ENCODE measurements around the gene CACNA2D3.

CACNA2D3 gene

DNA sequence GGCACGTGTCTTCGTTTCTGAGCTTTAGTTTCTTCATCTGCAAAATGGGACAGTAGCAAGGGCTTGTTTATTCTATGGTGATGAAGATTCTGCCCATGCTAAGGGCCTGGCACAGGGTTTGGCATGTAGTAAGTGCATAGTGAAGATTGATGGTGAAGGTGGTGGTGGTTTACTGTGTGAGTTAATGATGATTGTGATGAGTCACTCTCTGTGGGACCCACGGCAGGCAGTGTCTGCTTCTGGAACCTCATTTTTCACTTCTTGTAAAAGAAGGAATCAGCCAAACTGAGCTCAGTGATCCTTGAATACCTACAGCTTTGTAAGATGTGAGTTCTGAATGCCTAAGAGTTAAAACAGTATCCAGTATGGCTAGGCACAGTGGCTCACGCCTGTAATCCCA lies 891.7 kb downstream of the CACNA2D3 start:
- no peak overlapping the region for H3K9ac ChIP-seq (ENCODE audit: low read length)
- no peaks in the 10 kb centered on the region for H3K79me2 ChIP-seq (ENCODE audit: insufficient read depth, low read length)
- no peaks in the 10 kb centered on the region for H3K27me3 ChIP-seq (ENCODE audit: low read length)
- no peaks in the 10 kb centered on the region for H3K36me3 ChIP-seq (ENCODE audit: low read length)
- TF ChIP-seq, protein P1, sequence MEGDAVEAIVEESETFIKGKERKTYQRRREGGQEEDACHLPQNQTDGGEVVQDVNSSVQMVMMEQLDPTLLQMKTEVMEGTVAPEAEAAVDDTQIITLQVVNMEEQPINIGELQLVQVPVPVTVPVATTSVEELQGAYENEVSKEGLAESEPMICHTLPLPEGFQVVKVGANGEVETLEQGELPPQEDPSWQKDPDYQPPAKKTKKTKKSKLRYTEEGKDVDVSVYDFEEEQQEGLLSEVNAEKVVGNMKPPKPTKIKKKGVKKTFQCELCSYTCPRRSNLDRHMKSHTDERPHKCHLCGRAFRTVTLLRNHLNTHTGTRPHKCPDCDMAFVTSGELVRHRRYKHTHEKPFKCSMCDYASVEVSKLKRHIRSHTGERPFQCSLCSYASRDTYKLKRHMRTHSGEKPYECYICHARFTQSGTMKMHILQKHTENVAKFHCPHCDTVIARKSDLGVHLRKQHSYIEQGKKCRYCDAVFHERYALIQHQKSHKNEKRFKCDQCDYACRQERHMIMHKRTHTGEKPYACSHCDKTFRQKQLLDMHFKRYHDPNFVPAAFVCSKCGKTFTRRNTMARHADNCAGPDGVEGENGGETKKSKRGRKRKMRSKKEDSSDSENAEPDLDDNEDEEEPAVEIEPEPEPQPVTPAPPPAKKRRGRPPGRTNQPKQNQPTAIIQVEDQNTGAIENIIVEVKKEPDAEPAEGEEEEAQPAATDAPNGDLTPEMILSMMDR (IDR thresholded peaks at IDR 0.05; ENCODE audit: insufficient read depth, low read length, poor library complexity, severe bottlenecking): no peak
- no peak for TF ChIP-seq EZH2phosphoT487 (conservative IDR thresholded peaks at IDR 0.05; ENCODE audit: low read length)
- H4K20me1 ChIP-seq (ENCODE audit: low read depth, low read length): no peaks in the 10 kb centered on the region
- H2AFZ ChIP-seq (ENCODE audit: low read depth, low read length, severe bottlenecking): no peak overlapping the region
- H3K4me3 ChIP-seq (ENCODE audit: insufficient read depth, low read length, poor library complexity, severe bottlenecking): no peak overlapping the region
- no peaks in the 10 kb centered on the region for H3F3A ChIP-seq (ENCODE audit: insufficient read depth)
- H3K9me2 ChIP-seq (replicated peaks; ENCODE audit: insufficient read depth, low read length): no peaks in the 10 kb centered on the region
- H3K27ac ChIP-seq (ENCODE audit: low read depth, low read length): no peak overlapping the region
- H3K9me3 ChIP-seq (ENCODE audit: insufficient read depth, low read length): no peaks in the 10 kb centered on the region
- no peak overlapping the region for H3K4me2 ChIP-seq (ENCODE audit: low read depth, low read length, poor library complexity, severe bottlenecking)

DNA sequence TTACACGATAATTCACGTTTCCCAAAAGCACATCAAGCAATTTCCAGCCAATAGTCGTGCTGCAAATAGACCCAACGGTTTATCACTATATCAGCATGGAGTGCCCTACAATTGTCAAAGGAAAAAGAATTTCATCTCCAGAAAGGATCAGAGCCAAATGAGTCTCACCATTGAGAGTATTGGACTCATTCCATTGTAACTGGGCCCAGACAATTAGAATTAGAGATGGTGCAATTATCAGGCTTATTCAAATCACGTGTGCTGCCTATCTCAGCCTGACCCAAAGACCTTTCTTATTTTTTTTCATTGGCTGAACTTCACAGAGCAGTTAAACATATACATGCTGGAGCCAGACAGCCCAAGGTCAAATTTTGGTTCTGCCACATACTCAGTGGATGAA lies 892.6 kb downstream of the CACNA2D3 start:
- Histone ChIP-seq H4K20me1 (ENCODE audit: low read depth, low read length) (no peaks in the 10 kb centered on the region), H3F3A (ENCODE audit: insufficient read depth) (no peaks in the 10 kb centered on the region), H3K4me3 (ENCODE audit: insufficient read depth, low read length, poor library complexity, severe bottlenecking) (no peak overlapping the region), H3K9me2 (replicated peaks; ENCODE audit: insufficient read depth, low read length) (no peaks in the 10 kb centered on the region), H3K36me3 (ENCODE audit: low read length) (no peaks in the 10 kb centered on the region), H3K79me2 (ENCODE audit: insufficient read depth, low read length) (no peaks in the 10 kb centered on the region), H2AFZ (ENCODE audit: low read depth, low read length, severe bottlenecking) (no peak overlapping the region), H3K9me3 (ENCODE audit: insufficient read depth, low read length) (no peaks in the 10 kb centered on the region), H3K27ac (ENCODE audit: low read depth, low read length) (no peak overlapping the region), H3K4me2 (ENCODE audit: low read depth, low read length, poor library complexity, severe bottlenecking) (no peak overlapping the region), H3K9ac (ENCODE audit: low read length) (no peak overlapping the region), H3K27me3 (ENCODE audit: low read length) (no peaks in the 10 kb centered on the region)
- TF ChIP-seq, protein P1 (IDR thresholded peaks at IDR 0.05; ENCODE audit: insufficient read depth, low read length, poor library complexity, severe bottlenecking): no peak
- no peak for TF ChIP-seq EZH2phosphoT487 (conservative IDR thresholded peaks at IDR 0.05; ENCODE audit: low read length)

DNA sequence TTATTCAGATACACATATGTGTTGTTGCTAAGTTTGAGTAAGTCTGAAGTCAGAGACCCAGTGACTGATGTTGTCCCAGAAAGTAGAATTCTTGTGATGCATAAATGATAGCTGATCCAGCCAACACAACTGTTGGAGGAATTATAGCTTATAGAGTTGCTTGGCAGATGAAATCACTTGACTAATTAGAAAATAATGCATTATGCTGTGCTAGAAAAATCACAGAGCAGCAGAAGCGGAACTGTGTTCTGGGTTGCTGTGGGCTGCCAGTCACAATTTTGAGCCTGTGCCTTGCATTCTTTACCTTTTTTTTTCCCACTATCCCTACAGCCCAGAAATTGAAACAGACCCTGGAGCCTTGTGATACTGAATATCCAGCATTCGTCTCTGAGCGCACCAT lies 895.5 kb downstream of the CACNA2D3 start:
- Histone ChIP-seq H3K9me2 (replicated peaks; ENCODE audit: insufficient read depth, low read length) (no peaks in the 10 kb centered on the region), H3K27ac (ENCODE audit: low read depth, low read length) (no peak overlapping the region), H3K27me3 (ENCODE audit: low read length) (no peaks in the 10 kb centered on the region), H2AFZ (ENCODE audit: low read depth, low read length, severe bottlenecking) (no peak overlapping the region), H3K4me2 (ENCODE audit: low read depth, low read length, poor library complexity, severe bottlenecking) (no peak overlapping the region), H3K36me3 (ENCODE audit: low read length) (no peaks in the 10 kb centered on the region), H4K20me1 (ENCODE audit: low read depth, low read length) (no peaks in the 10 kb centered on the region), H3K4me3 (ENCODE audit: insufficient read depth, low read length, poor library complexity, severe bottlenecking) (no peak overlapping the region), H3F3A (ENCODE audit: insufficient read depth) (no peaks in the 10 kb centered on the region), H3K79me2 (ENCODE audit: insufficient read depth, low read length) (no peaks in the 10 kb centered on the region), H3K9ac (ENCODE audit: low read length) (no peak overlapping the region), H3K9me3 (ENCODE audit: insufficient read depth, low read length) (no peaks in the 10 kb centered on the region)
- TF ChIP-seq, protein P1 (IDR thresholded peaks at IDR 0.05; ENCODE audit: insufficient read depth, low read length, poor library complexity, severe bottlenecking): no peak
- TF ChIP-seq EZH2phosphoT487 (conservative IDR thresholded peaks at IDR 0.05; ENCODE audit: low read length): no peak

Data from SU-DHL-6 (cell line).